ENCODE measurements around the gene FLNB.

DNA sequence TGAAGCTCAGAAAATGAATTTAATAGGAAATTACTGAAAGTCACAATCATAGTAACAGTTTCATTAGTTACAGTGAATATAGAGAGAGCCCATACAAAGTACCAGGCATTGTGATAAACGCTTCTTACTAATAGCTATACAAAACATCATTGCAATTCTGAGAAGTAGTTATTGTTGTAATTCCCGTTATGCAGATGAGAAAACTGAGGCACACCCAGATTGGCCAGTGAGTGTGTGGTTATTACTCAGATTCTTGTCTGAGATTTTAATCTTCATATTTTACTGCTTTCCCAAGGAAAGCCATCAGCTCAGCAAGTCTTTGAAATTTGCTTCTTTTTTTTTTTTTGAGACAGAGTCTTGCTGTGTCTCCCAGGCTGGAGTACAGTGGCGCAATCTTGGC lies 14.3 kb downstream of the FLNB start:
- no peak for TF ChIP-seq EZH2 (IDR thresholded peaks at IDR 0.05; ENCODE audit: insufficient read depth, poor library complexity, severe bottlenecking)
- TF ChIP-seq EZH2phosphoT487 (IDR thresholded peaks at IDR 0.05; ENCODE audit: insufficient read depth, low read depth) = no peak

Measured in GM23248 (cell line).